ENCODE results near the gene NTPCR. TPM values are rescaled to one million over a fixed set of nuclear protein-coding genes. Genes with fewer than 3 reads are reported as not detected.

Gene NTPCR
- total RNA-seq, 1 donor = 15.6 TPM

DNA sequence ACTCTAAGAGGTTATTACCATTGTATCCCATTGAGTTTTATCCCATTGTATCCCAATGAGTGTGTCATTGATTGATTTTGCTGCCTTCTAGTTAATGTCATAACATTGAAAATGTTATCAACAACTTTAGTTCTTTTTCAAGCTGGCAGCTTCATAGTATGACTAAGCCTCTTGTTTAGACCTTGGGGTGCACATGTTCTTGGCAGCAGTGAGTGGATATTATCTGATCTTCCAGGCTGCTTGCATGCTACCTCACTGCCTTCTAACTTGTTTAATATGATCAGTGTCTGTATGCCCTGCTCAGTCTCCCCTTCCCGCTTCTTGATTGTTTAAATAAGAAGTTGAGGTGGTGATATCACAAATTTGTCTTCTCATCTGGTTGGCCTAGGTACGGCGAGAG lies 24.6 kb downstream of the NTPCR start:
- DNase-seq (ENCODE audit: insufficient read length, low spot score, missing footprints) = no peak
- no peak overlapping the region for H3K4me2 ChIP-seq (ENCODE audit: insufficient read depth, low read length)
- no peak overlapping the region for H3K27ac ChIP-seq (ENCODE audit: low read depth, low read length)

DNA sequence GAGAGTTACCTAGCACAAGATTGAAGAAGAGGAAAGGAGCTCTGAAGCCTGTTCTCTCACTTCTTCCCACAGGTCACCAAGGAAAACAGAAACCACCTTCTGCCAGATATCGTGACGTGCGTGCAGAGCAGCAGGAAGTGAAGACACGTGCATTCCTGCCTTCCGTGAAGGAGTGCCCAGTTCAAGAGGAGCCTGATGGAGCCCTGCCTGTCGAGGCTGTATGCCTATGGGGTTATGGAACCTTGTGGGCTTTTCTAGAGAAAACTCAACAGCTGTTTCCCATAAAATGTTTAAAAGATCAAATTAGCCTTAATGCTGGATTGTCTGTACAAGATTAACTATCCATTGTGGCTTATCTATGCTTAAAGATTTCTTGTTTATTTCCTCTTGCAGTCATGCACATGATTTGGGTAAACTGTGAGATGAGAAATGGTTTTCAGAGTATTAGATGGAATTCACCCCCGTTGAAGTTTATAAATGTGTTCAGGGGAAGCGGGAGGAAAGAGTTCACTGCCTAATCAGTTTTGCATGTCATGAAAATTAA lies 27.8 kb downstream of the NTPCR start:
- H3K4me3 ChIP-seq (ENCODE audit: insufficient read depth, low read length) = no peak overlapping the region
- no peak overlapping the region for H3K27ac ChIP-seq (ENCODE audit: low read depth, low read length)
- H3K36me3 ChIP-seq (ENCODE audit: insufficient read depth, low read length) = peaks cover 10% of the 10 kb centered on the region
- no peaks in the 10 kb centered on the region for H3K79me2 ChIP-seq (ENCODE audit: insufficient read depth, low read length)
- H4K20me1 ChIP-seq (ENCODE audit: insufficient read depth, low read length) = no peaks in the 10 kb centered on the region
- TF ChIP-seq, protein P1, sequence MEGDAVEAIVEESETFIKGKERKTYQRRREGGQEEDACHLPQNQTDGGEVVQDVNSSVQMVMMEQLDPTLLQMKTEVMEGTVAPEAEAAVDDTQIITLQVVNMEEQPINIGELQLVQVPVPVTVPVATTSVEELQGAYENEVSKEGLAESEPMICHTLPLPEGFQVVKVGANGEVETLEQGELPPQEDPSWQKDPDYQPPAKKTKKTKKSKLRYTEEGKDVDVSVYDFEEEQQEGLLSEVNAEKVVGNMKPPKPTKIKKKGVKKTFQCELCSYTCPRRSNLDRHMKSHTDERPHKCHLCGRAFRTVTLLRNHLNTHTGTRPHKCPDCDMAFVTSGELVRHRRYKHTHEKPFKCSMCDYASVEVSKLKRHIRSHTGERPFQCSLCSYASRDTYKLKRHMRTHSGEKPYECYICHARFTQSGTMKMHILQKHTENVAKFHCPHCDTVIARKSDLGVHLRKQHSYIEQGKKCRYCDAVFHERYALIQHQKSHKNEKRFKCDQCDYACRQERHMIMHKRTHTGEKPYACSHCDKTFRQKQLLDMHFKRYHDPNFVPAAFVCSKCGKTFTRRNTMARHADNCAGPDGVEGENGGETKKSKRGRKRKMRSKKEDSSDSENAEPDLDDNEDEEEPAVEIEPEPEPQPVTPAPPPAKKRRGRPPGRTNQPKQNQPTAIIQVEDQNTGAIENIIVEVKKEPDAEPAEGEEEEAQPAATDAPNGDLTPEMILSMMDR (IDR thresholded peaks at IDR 0.05; ENCODE audit: extremely low read depth, low read depth, low read length) = no peak
- no peak overlapping the region for H3K4me2 ChIP-seq (ENCODE audit: insufficient read depth, low read length)
- H3K27me3 ChIP-seq (ENCODE audit: insufficient read depth, low read length) = no peaks in the 10 kb centered on the region
- DNase-seq (ENCODE audit: insufficient read length, low spot score, missing footprints) = no peak
- H2AFZ ChIP-seq (ENCODE audit: low read length) = no peak overlapping the region
- peaks cover 3% of the 10 kb centered on the region for H3K9me3 ChIP-seq (ENCODE audit: low read depth, low read length)
- H3K4me1 ChIP-seq (ENCODE audit: insufficient read depth, low read length) = peaks cover 8% of the 10 kb centered on the region

More for the DNA sequence above, 24.6 kb downstream of the NTPCR start:
- TF ChIP-seq, protein P1 (IDR thresholded peaks at IDR 0.05; ENCODE audit: extremely low read depth, low read depth, low read length) = no peak
- Histone ChIP-seq H3K27me3 (ENCODE audit: insufficient read depth, low read length) (no peaks in the 10 kb centered on the region), H2AFZ (ENCODE audit: low read length) (no peak overlapping the region), H3K4me3 (ENCODE audit: insufficient read depth, low read length) (no peak overlapping the region), H3K9me3 (ENCODE audit: low read depth, low read length) (peaks cover 3% of the 10 kb centered on the region), H3K4me1 (ENCODE audit: insufficient read depth, low read length) (no peaks in the 10 kb centered on the region), H4K20me1 (ENCODE audit: insufficient read depth, low read length) (no peaks in the 10 kb centered on the region), H3K79me2 (ENCODE audit: insufficient read depth, low read length) (no peaks in the 10 kb centered on the region), H3K36me3 (ENCODE audit: insufficient read depth, low read length) (peaks cover 13% of the 10 kb centered on the region)

DNA sequence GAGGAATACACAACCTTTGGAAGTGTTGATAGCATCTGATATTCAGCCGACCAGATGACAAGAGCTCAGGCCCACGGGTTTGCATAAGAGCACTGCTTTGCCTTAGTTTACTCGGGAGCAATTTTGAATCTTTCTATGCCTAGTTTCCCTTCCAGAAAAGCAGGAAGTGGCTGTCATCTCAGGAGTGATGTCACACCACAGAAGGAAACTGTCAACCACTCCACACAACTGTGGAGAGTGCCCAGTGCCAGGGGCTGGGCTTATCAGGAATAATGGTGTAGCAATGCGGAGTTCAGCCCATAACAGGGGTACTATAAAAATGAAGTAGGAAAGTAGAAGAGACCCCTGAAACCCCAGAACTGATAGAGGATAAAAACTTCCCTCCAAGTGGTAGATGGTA lies 28.4 kb downstream of the NTPCR start:
- TF ChIP-seq, protein P1 (IDR thresholded peaks at IDR 0.05; ENCODE audit: extremely low read depth, low read depth, low read length) = no peak
- peaks cover 8% of the 10 kb centered on the region for H3K36me3 ChIP-seq (ENCODE audit: insufficient read depth, low read length)
- peaks cover 8% of the 10 kb centered on the region for H3K4me1 ChIP-seq (ENCODE audit: insufficient read depth, low read length)
- peaks cover 3% of the 10 kb centered on the region for H3K9me3 ChIP-seq (ENCODE audit: low read depth, low read length)
- no peaks in the 10 kb centered on the region for H3K79me2 ChIP-seq (ENCODE audit: insufficient read depth, low read length)
- H3K4me3 ChIP-seq (ENCODE audit: insufficient read depth, low read length) = no peak overlapping the region
- H3K27me3 ChIP-seq (ENCODE audit: insufficient read depth, low read length) = no peaks in the 10 kb centered on the region
- no peaks in the 10 kb centered on the region for H4K20me1 ChIP-seq (ENCODE audit: insufficient read depth, low read length)
- no peak for DNase-seq (ENCODE audit: insufficient read length, low spot score, missing footprints)
- no peak overlapping the region for H2AFZ ChIP-seq (ENCODE audit: low read length)
- no peak overlapping the region for H3K4me2 ChIP-seq (ENCODE audit: insufficient read depth, low read length)
- no peak overlapping the region for H3K27ac ChIP-seq (ENCODE audit: low read depth, low read length)

DNA sequence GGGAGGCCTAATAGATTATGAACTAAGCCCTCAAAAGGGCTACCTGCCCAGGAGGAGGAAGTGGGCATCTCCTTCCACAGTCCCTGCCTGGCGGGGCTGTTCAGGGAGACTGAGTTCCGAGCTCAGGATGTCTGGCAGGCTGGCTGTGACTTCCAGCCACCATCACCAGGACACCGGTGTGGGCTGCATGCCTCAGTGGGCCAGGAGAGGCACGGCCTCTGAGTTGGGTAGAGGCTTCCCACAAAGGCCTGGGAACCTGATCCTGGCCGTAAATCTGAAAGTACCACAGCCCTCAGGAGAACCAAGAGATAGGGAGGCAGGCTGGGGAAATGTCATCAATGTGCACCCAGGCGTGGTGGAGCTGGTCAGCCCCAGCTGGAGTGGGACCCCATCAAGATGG lies 29.1 kb downstream of the NTPCR start:
- peak; percentile 48 for DNase-seq (ENCODE audit: insufficient read length, low spot score, missing footprints)
- Histone ChIP-seq H2AFZ (ENCODE audit: low read length) (no peak overlapping the region), H3K79me2 (ENCODE audit: insufficient read depth, low read length) (no peaks in the 10 kb centered on the region), H3K27me3 (ENCODE audit: insufficient read depth, low read length) (no peaks in the 10 kb centered on the region), H3K27ac (ENCODE audit: low read depth, low read length) (no peak overlapping the region), H3K36me3 (ENCODE audit: insufficient read depth, low read length) (peaks cover 3% of the 10 kb centered on the region), H3K4me3 (ENCODE audit: insufficient read depth, low read length) (no peak overlapping the region), H4K20me1 (ENCODE audit: insufficient read depth, low read length) (no peaks in the 10 kb centered on the region), H3K9me3 (ENCODE audit: low read depth, low read length) (no peaks in the 10 kb centered on the region), H3K4me1 (ENCODE audit: insufficient read depth, low read length) (peaks cover 8% of the 10 kb centered on the region), H3K4me2 (ENCODE audit: insufficient read depth, low read length) (no peak overlapping the region)
- TF ChIP-seq, protein P1 (IDR thresholded peaks at IDR 0.05; ENCODE audit: extremely low read depth, low read depth, low read length) = no peak

Data from osteoblast (primary cell).